ENCODE results near the gene ARAP2. TPM values are rescaled to one million over a fixed set of nuclear protein-coding genes. Genes with fewer than 3 reads are reported as not detected.

The ARAP2 gene
- total and polyA plus RNA-seq, 2 of the 13 experiments (the other 11 are each of a cell fraction or from before 2014, with no cell fraction given), result 0.37 to 1.4 TPM

GRCh38 chr4:36207831-36208520 lies 36.3 kb downstream of the ARAP2 start:
- H3K4me3 ChIP-seq (replicated peaks in 1 of 3; ENCODE audit: insufficient read depth in 1 of 3, low read depth in 2 of 3, low read length in 3 of 3), result no peak overlapping the region
- in situ Hi-C loops (cut with HindIII; ENCODE audit: extremely low pct_ligation_motif_present, low pct_unique_long_range_greater_than_20kb), result no loop called here
- H2AFZ ChIP-seq (ENCODE audit: low read length), result no peak overlapping the region
- no peaks in the 10 kb centered on the region for H3K4me1 ChIP-seq (ENCODE audit: insufficient read depth, low read length)
- ChIA-PET POLR2A (no interaction called here), CTCF (ENCODE audit: low intra/inter-chr PET ratio, low total read pairs) (no interaction called here)
- DNase-seq (ENCODE audit: low spot score) (no peak), ATAC-seq (no peak), FAIRE-seq (no peak)
- no peaks in the 10 kb centered on the region for H3K36me3 ChIP-seq (replicated peaks in 1 of 2; ENCODE audit: control insufficient read depth in 1 of 2, insufficient read depth in 2 of 2, low read length in 2 of 2)
- no peaks in the 10 kb centered on the region for H3K27me3 ChIP-seq (ENCODE audit: control insufficient read depth in 1 of 2, insufficient read depth in 2 of 2, low read length in 2 of 2)
- no peak overlapping the region for H3K4me2 ChIP-seq (ENCODE audit: low read depth, low read length)
- BruUV-seq (replicated peaks), result no TSS peak
- intact Hi-C loops (cut with micrococcal nuclease; ENCODE audit: unreplicated experiment), result no loop called here
- no peaks in the 10 kb centered on the region for H3K9me3 ChIP-seq (ENCODE audit: low read length)
- no peaks in the 10 kb centered on the region for H3K79me2 ChIP-seq (ENCODE audit: insufficient read depth, low read length)
- no peak overlapping the region for H3K9ac ChIP-seq (ENCODE audit: insufficient read depth, low read depth, low read length)
- 67% methylated on average over 9 of the region's 9 CpGs for WGBS (ENCODE audit: low lambda C conversion rate)
- H3K27ac ChIP-seq (ENCODE audit: extremely low read length, insufficient read depth, low read length), result no peak overlapping the region
- no peaks in the 10 kb centered on the region for H4K20me1 ChIP-seq (ENCODE audit: insufficient read depth, low read length)
- TF ChIP-seq ZBTB3 (CRISPR knock-in tag; IDR thresholded peaks at IDR 0.05; ENCODE audit: borderline replicate concordance, low read depth) (no peak), ZNF781 (CRISPR knock-in tag; IDR thresholded peaks at IDR 0.05; ENCODE audit: borderline replicate concordance, not compliant biosample characterization) (no peak), CC2D1A (CRISPR knock-in tag; IDR thresholded peaks at IDR 0.05) (no peak), EEA1 (CRISPR knock-in tag; IDR thresholded peaks at IDR 0.05; ENCODE audit: borderline replicate concordance) (no peak), GFI1 (CRISPR knock-in tag; IDR thresholded peaks at IDR 0.05; ENCODE audit: borderline replicate concordance) (no peak), ZNF431 (CRISPR knock-in tag; IDR thresholded peaks at IDR 0.05; ENCODE audit: borderline replicate concordance, low read depth) (no peak), XRCC5 (optimal IDR thresholded peaks at IDR 0.05; ENCODE audit: low read length) (no peak), ARID5B (CRISPR knock-in tag; IDR thresholded peaks at IDR 0.05) (no peak), SNAPC2 (CRISPR knock-in tag; IDR thresholded peaks at IDR 0.05) (no peak), CEBPG (CRISPR knock-in tag; IDR thresholded peaks at IDR 0.05) (no peak)
- TF ChIP-seq, protein P1, sequence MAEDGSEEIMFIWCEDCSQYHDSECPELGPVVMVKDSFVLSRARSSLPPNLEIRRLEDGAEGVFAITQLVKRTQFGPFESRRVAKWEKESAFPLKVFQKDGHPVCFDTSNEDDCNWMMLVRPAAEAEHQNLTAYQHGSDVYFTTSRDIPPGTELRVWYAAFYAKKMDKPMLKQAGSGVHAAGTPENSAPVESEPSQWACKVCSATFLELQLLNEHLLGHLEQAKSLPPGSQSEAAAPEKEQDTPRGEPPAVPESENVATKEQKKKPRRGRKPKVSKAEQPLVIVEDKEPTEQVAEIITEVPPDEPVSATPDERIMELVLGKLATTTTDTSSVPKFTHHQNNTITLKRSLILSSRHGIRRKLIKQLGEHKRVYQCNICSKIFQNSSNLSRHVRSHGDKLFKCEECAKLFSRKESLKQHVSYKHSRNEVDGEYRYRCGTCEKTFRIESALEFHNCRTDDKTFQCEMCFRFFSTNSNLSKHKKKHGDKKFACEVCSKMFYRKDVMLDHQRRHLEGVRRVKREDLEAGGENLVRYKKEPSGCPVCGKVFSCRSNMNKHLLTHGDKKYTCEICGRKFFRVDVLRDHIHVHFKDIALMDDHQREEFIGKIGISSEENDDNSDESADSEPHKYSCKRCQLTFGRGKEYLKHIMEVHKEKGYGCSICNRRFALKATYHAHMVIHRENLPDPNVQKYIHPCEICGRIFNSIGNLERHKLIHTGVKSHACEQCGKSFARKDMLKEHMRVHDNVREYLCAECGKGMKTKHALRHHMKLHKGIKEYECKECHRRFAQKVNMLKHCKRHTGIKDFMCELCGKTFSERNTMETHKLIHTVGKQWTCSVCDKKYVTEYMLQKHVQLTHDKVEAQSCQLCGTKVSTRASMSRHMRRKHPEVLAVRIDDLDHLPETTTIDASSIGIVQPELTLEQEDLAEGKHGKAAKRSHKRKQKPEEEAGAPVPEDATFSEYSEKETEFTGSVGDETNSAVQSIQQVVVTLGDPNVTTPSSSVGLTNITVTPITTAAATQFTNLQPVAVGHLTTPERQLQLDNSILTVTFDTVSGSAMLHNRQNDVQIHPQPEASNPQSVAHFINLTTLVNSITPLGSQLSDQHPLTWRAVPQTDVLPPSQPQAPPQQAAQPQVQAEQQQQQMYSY (CRISPR knock-in tag; IDR thresholded peaks at IDR 0.05), result no peak
- TF ChIP-seq, protein P2, sequence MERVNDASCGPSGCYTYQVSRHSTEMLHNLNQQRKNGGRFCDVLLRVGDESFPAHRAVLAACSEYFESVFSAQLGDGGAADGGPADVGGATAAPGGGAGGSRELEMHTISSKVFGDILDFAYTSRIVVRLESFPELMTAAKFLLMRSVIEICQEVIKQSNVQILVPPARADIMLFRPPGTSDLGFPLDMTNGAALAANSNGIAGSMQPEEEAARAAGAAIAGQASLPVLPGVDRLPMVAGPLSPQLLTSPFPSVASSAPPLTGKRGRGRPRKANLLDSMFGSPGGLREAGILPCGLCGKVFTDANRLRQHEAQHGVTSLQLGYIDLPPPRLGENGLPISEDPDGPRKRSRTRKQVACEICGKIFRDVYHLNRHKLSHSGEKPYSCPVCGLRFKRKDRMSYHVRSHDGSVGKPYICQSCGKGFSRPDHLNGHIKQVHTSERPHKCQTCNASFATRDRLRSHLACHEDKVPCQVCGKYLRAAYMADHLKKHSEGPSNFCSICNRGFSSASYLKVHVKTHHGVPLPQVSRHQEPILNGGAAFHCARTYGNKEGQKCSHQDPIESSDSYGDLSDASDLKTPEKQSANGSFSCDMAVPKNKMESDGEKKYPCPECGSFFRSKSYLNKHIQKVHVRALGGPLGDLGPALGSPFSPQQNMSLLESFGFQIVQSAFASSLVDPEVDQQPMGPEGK (CRISPR knock-in tag; IDR thresholded peaks at IDR 0.05), result no peak
- TF ChIP-seq, protein P3, sequence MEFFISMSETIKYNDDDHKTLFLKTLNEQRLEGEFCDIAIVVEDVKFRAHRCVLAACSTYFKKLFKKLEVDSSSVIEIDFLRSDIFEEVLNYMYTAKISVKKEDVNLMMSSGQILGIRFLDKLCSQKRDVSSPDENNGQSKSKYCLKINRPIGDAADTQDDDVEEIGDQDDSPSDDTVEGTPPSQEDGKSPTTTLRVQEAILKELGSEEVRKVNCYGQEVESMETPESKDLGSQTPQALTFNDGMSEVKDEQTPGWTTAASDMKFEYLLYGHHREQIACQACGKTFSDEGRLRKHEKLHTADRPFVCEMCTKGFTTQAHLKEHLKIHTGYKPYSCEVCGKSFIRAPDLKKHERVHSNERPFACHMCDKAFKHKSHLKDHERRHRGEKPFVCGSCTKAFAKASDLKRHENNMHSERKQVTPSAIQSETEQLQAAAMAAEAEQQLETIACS (CRISPR knock-in tag; IDR thresholded peaks at IDR 0.05), result no peak
